Thymus (tissue), 11 donors: ENCODE results near the gene UBE2A. TPM values are rescaled to one million over a fixed set of nuclear protein-coding genes. Genes with fewer than 3 reads are reported as not detected.
A peak's percentile ranks its signal among the peaks of the same experiment; 100 is the strongest.

Experiments
- DNase-seq, 9 donors: peaks; one replicate each; pipeline ENCODE4 v3.0.0-alpha.2; 2013; ENCODE audit warnings: low spot score in 9 of 9, low read depth in 6 of 9, missing footprints in 1 of 9
- H3K27ac ChIP-seq, 2 donors: one replicate each; pipeline ENCODE4 v1.5.1; 2013; ENCODE audit warnings: control low read depth in 1 of 2, low read depth in 1 of 2, low read length in 1 of 2, mild to moderate bottlenecking in 1 of 2, moderate library complexity in 1 of 2
- H3K27me3 ChIP-seq, 2 donors: one replicate each; pipeline ENCODE4 v1.5.1; 2013; ENCODE audit warnings: low read length in 1 of 2; ENCODE audit not compliant: control insufficient read depth in 2 of 2, insufficient read depth in 1 of 2
- H3K36me3 ChIP-seq, 2 donors: one replicate each; pipeline ENCODE4 v1.5.1; 2013; ENCODE audit warnings: low read length in 1 of 2, mild to moderate bottlenecking in 1 of 2, moderate library complexity in 1 of 2; ENCODE audit not compliant: control insufficient read depth in 2 of 2, insufficient read depth in 2 of 2
- H3K4me1 ChIP-seq, 2 donors: one replicate each; pipeline ENCODE4 v1.5.1; 2013; ENCODE audit warnings: low read length in 2 of 2; ENCODE audit not compliant: control insufficient read depth in 2 of 2, insufficient read depth in 2 of 2
- H3K4me3 ChIP-seq, 2 donors: one replicate each; pipeline ENCODE4 v1.5.1; 2013; ENCODE audit warnings: low read length in 2 of 2, control low read depth in 1 of 2, mild to moderate bottlenecking in 1 of 2
- H3K9me3 ChIP-seq, 2 donors: one replicate each; pipeline ENCODE4 v1.5.1; 2013; ENCODE audit warnings: low read length in 1 of 2, mild to moderate bottlenecking in 1 of 2; ENCODE audit not compliant: control insufficient read depth in 2 of 2, insufficient read depth in 1 of 2
- WGBS: extraction: QIAGEN DNeasy Blood & Tissue Kit; methylation state at CpG from one replicate; pipeline ENCODE4 v1.1.7; 2013; 5-methylcytosine and 5-hydroxymethylcytosine counted together
- polyA plus RNA-seq: library from polyadenylated mRNA; stranded (reverse); fragments of 200-250 nt; gene quantifications from one replicate; pipeline ENCODE4 v1.2.3, GENCODE V29; 2013
- total RNA-seq: library from RNA; stranded (reverse); fragments of 120-200 nt; gene quantifications from one replicate; pipeline ENCODE4 v1.2.4, GENCODE V29; 2013
- donor health status: healthy.

The UBE2A gene
- total and polyA plus RNA-seq, 2 donors: 26.7 to 88.6 TPM

DNA sequence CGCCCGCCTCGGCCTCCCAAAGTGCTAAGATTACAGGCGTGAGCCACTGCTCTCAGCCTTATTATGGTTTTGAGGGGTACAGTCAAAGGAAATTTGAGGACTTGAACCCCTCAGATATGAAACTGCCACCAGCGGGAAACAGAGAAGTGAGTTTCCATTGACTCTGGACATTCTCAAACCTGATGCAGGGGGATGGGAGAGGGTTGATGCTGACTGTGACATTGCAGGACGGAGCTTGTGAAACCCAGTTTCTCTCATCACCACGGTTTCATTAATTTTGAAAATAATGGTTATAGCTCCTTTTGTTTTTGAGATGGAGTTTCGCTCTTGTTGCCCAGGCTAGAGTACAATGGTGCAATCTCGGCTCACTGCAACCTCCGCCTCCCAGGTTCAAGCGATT, 50.1 kb downstream of the UBE2A start:
- Histone ChIP-seq H3K4me3 (no peak overlapping the region), H3K36me3 (peaks cover 43 to 64% of the 10 kb centered on the region in 2 donors), H3K27me3 (no peaks in the 10 kb centered on the region), H3K4me1 (peaks cover 0 to 10% of the 10 kb centered on the region in 2 donors), H3K9me3 (no peaks in the 10 kb centered on the region), H3K27ac (no peak overlapping the region)
- 99% methylated on average over 11 of the region's 11 CpGs for WGBS
- DNase-seq: no peak

GRCh38 chrX:119624951-119625668, 50.7 kb downstream of the UBE2A start:
- Histone ChIP-seq H3K27ac (peak overlapping the region in 1 of 2 donors; percentile 12), H3K4me1 (peaks cover 0 to 10% of the 10 kb centered on the region in 2 donors), H3K4me3 (no peak overlapping the region), H3K27me3 (no peaks in the 10 kb centered on the region), H3K9me3 (no peaks in the 10 kb centered on the region), H3K36me3 (peaks cover 45 to 69% of the 10 kb centered on the region in 2 donors)
- WGBS: 47% methylated on average over 10 of the region's 10 CpGs
- DNase-seq: peak in 1 of 9 donors; percentile 41

- no peak overlapping the region for H3K4me3 ChIP-seq
- H3K9me3 ChIP-seq: no peaks in the 10 kb centered on the region
- DNase-seq: no peak
- H3K36me3 ChIP-seq: peaks cover 45 to 74% of the 10 kb centered on the region in 2 donors
- WGBS: 97% methylated on average over 2 of the region's 2 CpGs
- H3K27ac ChIP-seq: peak overlapping the region in 1 of 2 donors; percentile 11
- no peaks in the 10 kb centered on the region for H3K27me3 ChIP-seq
- peaks cover 0 to 10% of the 10 kb centered on the region in 2 donors for H3K4me1 ChIP-seq
Observed at GRCh38 chrX:119625843-119626242, 51.5 kb downstream of the UBE2A start.

Other genes starting within 250 kb of the UBE2A start
- gene SLC25A43, start 175.2 kb upstream of the UBE2A start, total RNA-seq: 3.3 TPM
- gene SLC25A43, start 175.2 kb upstream of the UBE2A start, polyA plus RNA-seq: 8.3 TPM
- 279 TPM for gene SLC25A5, start 106.1 kb upstream of the UBE2A start, total RNA-seq
- gene SLC25A5, start 106.1 kb upstream of the UBE2A start, polyA plus RNA-seq: 237 TPM
- gene STEEP1, start 9.2 kb upstream of the UBE2A start, total RNA-seq: 38.8 TPM
- gene STEEP1, start 9.2 kb upstream of the UBE2A start, polyA plus RNA-seq: 20.4 TPM
- gene NKRF, start 31.9 kb downstream of the UBE2A start, total RNA-seq: 5.4 TPM
- gene NKRF, start 31.9 kb downstream of the UBE2A start, polyA plus RNA-seq: 13.3 TPM
- 223 TPM for gene SEPTIN6, start 118.6 kb downstream of the UBE2A start, total RNA-seq
- gene SEPTIN6, start 118.6 kb downstream of the UBE2A start, polyA plus RNA-seq: 53.1 TPM
- gene SOWAHD, start 184.0 kb downstream of the UBE2A start, total RNA-seq: 1.8 TPM
- gene SOWAHD, start 184.0 kb downstream of the UBE2A start, polyA plus RNA-seq: 1.6 TPM
- gene RPL39, start 217.1 kb downstream of the UBE2A start, total RNA-seq: 5,508 TPM
- 11,737 TPM for gene RPL39, start 217.1 kb downstream of the UBE2A start, polyA plus RNA-seq